ENCODE measurements around the gene CCDC127. TPM values are rescaled to one million over a fixed set of nuclear protein-coding genes. Genes with fewer than 3 reads are reported as not detected.

The CCDC127 gene
- total and polyA plus RNA-seq, 2 of the 4 experiments (the other 2 are of a cell fraction): 3.2 to 3.9 TPM

- Histone ChIP-seq H2AFZ (replicated peaks; ENCODE audit: low read length, poor library complexity) (no peak overlapping the region), H3K4ac (ENCODE audit: low read depth, low read length) (no peak overlapping the region), H3K4me1 (ENCODE audit: control insufficient read depth, insufficient read depth, low read length) (peaks cover 16% of the 10 kb centered on the region), H3K23ac (ENCODE audit: low read depth, low read length) (no peak overlapping the region), H3K4me3 (ENCODE audit: insufficient read depth, low read depth, low read length) (no peak overlapping the region), H3K56ac (ENCODE audit: extremely low read depth, insufficient read depth, low read length) (no peak overlapping the region), H3K27ac (ENCODE audit: insufficient read depth, low read length) (no peak overlapping the region), H3K9ac (ENCODE audit: low read depth, low read length) (no peak overlapping the region), H4K8ac (ENCODE audit: low read depth in 2 of 2, low read length in 2 of 2) (no peak overlapping the region), H4K91ac (ENCODE audit: insufficient read depth, low read depth, low read length) (no peak overlapping the region), H2BK15ac (ENCODE audit: low read depth, low read length) (no peak overlapping the region), H3K9me1 (ENCODE audit: insufficient read depth, low read length) (peaks cover 20% of the 10 kb centered on the region; the same call in 1 of the 2 replicates), H2AK5ac (ENCODE audit: low read depth, low read length) (no peak overlapping the region), H4K20me1 (ENCODE audit: insufficient read depth, low read length) (no peaks in the 10 kb centered on the region), H3K4me2 (ENCODE audit: low read depth, low read length) (no peak overlapping the region), H2BK5ac (ENCODE audit: low read depth, low read length, poor library complexity, severe bottlenecking) (no peak overlapping the region), H2BK120ac (ENCODE audit: low read depth, low read length) (no peak overlapping the region), H3K36me3 (ENCODE audit: control insufficient read depth, insufficient read depth, low read length) (no peaks in the 10 kb centered on the region), H3K79me1 (ENCODE audit: low read depth in 1 of 2, low read length in 2 of 2) (no peaks in the 10 kb centered on the region), H3K27me3 (ENCODE audit: control insufficient read depth, insufficient read depth, low read length) (no peaks in the 10 kb centered on the region), H3K14ac (replicated peaks; ENCODE audit: low read depth, low read length) (no peak overlapping the region), H2AK9ac (replicated peaks; ENCODE audit: low read depth, low read length, poor library complexity) (no peak overlapping the region), H2BK20ac (ENCODE audit: low read depth, low read length) (no peak overlapping the region), H3K18ac (ENCODE audit: low read depth, low read length) (no peak overlapping the region), H4K5ac (ENCODE audit: low read depth, low read length) (no peak overlapping the region), H3K9me3 (ENCODE audit: control insufficient read depth, insufficient read depth, low read length) (no peaks in the 10 kb centered on the region)
- 96% methylated on average over 10 of the region's 23 CpGs; no CpG with 5 or more reads in 1 of the 2 experiments for WGBS, 2 experiments (ENCODE audit: extremely low coverage in 2 of 2, insufficient read length in 1 of 2)
- ChIA-PET CTCF (no interaction called here), POLR2A (ENCODE audit: unreplicated experiment) (no interaction called here)
- intact Hi-C loops (cut with micrococcal nuclease) (no loop called here), dilution Hi-C loops (cut with HindIII; ENCODE audit: low sequenced_read_pairs, unreplicated experiment) (no loop called here), in situ Hi-C loops (cut with MboI; ENCODE audit: low sequenced_read_pairs) (no loop called here)
- no peak for TF ChIP-seq RCOR1 (IDR thresholded peaks at IDR 0.05; ENCODE audit: insufficient replicate concordance, low read length)
- TF ChIP-seq RAD21 (IDR thresholded peaks at IDR 0.05; ENCODE audit: low read length): no peak
- no peak for TF ChIP-seq FOS (IDR thresholded peaks at IDR 0.05; ENCODE audit: low read depth, low read length)
- TF ChIP-seq ELK1 (IDR thresholded peaks at IDR 0.05; ENCODE audit: borderline replicate concordance, low read depth, low read length): no peak
- no TSS peak for BruUV-seq (replicated peaks)
- DNase-seq (no peak), ATAC-seq (ENCODE audit: low read depth) (no peak)
Measured at GRCh38 chr5:162565-163337, 55.2 kb downstream of the CCDC127 start.
